GM18870 (cell line): ENCODE results near the gene PFKM.
"Not testable (repeated sequence)": the region's sequence is repeated elsewhere in the genome, so short reads cannot be mapped to it uniquely, and the experiment has no call there.

ENCODE experiments used
- ATAC-seq: cut with Tn5 transposase; IDR thresholded peaks from one replicate; pipeline ENCODE4 v1.9.1; 2021; ENCODE audit warnings: moderate library complexity; ENCODE audit not compliant: unreplicated experiment

The PFKM gene

GRCh38 chr12:48110691-48111311 is 8.4 kb upstream of the PFKM start:
- no peak for ATAC-seq

- ATAC-seq: not testable (repeated sequence)
Observed at GRCh38 chr12:48111312-48111693, 7.9 kb upstream of the PFKM start.

- no peak for ATAC-seq
Observed at GRCh38 chr12:48115957-48116356, 3.2 kb upstream of the PFKM start.

DNA sequence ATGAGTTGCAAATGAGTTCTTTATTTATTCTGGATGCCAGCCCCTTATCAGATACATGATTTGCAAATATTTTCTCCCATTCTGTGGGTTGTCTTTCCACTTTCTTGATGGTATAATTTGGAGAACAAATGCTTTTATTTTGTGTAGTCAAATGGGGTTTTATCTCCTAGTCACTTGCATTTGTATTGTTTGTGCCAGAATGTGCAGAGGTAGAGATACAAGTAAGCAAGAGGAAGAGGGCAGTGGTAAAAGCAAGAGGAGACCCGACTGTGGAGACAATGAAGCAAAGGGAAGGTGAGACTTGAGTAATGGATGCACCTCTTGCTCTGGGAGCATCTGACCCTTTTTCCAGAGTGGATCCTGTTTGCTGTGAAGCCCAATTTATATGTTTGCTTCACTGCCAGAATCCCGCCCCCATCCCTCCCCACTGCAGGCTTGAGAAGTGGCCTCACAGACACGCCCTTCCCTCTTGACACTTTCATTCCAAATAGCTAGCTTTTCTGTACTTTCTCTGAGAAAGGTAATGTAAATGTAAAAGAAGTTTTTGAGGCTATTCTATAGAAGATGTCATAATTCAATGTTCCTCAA is 786 bp upstream of the PFKM start:
- ATAC-seq: no peak

DNA sequence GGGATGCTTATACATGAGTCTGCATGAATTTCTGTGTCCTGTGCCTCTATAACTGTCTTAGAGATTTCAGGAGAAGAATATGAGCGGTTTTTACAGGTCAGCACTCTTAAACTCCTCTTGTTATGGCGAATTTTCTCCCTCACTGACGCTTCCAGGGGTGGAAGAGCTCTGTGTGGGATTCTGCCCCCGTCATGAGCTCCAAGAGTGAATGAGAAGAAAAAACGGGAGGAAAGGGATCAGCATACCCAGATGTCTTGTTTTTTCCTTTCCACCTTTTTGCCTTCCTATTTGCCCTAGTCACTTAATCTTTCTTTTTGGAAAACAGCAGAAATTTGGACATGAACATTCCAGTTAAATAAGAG is 651 bp downstream of the PFKM start:
- ATAC-seq: no peak

DNA sequence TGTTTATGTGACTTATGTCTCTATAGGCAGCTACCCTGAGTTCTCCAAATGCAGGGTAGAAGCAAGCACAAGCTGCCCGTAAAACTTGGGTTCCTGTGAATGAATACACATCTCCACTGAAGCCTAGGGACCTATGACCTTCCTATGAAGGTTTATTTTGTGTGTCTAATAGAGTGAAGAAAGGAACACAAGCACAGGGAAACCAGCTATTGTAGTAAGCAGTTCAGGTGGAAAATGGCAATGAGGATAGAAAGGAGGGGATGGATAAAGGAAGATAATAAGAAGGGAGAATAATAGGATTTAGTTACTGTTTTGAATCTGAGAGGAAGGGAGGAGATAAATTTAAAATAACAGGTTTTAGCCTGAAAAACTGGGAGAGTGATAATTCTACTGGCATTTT is 2.4 kb downstream of the PFKM start:
- no peak for ATAC-seq

DNA sequence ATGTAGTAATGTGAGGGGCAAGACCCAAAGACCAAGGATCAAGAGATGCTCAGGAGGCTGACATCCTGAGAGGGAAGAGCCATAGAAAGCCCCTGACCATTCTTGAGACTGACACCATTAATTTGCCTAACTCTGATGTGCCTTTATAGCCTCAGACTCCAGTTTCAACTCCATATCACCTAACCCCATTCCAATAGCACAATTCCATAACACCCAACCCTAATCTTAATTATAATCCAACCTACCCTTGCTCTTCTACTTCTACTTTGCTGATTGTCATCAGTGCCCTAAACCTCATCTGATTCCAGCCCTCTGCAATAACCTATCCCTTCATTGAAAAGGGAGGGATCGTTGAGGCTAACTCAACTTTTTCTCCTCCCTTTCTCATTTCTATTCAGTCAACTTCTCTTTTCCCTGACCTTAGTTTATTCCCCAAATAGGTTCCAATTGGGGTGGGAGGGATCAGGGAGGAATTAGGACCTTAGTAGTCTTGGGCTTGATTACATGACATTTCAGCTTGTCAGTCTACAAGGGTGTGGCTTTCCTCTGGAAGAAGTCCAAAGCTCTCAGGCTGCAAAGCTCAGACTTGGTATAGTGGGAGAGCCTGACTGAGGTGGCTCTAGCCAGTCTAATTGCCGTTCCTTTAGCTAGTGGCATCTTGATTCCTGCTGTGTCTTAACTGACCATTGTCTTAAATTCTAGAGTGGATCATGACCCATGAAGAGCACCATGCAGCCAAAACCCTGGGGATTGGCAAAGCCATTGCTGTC is 3.1 kb downstream of the PFKM start:
- no peak for ATAC-seq

GRCh38 chr12:48123169-48123568 is 4.0 kb downstream of the PFKM start:
- ATAC-seq: no peak

GRCh38 chr12:48125542-48125941 is 6.4 kb downstream of the PFKM start:
- ATAC-seq: not testable (repeated sequence)

DNA sequence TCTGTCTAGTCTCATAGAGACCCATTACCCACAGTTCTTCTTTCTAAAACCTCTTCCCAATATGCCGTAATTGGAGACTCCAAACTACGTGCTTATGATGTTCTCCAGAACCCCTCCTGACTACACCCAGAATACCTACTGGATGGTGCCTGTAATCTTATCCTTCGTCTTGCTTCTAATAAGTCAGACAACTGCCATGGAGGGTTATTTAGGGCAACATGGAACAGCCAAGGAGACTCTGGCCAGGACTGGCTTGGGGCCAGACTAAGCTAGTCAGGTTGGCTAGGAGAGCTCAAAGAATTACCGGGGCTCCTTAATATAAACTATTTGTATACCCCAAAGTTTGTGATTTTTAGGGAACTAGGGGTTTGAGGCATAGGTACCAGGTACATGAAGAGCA is 6.8 kb downstream of the PFKM start:
- no peak for ATAC-seq

DNA sequence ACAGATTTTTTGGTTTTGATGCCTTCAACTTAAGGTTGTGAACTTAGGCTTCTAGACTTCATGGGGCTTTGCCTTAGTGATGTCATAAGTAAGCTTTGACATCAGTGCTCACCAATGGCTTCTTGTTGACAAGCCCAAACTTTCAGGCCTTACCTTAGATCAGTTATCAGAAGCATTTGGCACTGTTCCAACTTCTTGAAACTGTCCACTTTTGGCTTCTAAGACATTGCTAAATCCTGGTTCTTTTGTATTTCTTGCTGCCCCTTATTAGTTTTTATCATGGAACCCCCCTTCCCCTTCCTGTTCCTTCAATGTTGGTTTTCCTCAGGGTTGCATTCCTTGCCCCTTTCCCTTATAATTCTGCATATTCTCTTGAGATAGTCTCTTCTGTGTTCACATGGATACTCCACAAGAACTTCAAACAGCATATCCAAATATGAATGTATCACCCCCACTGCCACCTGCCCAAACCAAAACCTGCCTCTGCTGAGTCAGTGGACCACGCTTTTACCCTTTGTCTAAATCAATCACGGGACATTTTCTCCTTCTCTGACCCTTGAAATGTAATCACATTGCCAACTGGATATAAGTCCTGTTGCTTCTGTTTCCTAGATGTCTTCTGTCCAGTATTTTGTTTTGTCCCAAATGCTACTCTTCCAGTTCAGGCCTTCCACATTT is 7.9 kb downstream of the PFKM start:
- ATAC-seq: no peak

DNA sequence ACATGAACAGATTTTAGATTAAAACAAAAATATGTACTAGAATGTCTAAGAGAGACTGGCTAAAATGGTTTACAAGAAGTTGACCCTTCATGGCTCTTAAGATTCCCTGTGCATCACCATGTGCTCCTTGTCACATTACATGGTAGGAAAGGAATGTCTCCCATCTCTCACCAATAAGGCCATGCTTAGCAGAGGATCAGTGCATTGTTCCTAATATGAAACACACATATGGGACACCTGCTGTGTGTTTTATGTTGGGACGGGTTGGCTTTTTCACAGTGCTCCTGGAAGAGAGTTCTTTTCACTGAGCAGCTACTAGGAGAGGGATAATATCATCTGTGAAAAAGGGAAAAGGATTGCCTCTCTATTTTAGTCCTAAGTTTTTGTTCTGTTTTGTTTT is 9.6 kb downstream of the PFKM start:
- no peak for ATAC-seq

DNA sequence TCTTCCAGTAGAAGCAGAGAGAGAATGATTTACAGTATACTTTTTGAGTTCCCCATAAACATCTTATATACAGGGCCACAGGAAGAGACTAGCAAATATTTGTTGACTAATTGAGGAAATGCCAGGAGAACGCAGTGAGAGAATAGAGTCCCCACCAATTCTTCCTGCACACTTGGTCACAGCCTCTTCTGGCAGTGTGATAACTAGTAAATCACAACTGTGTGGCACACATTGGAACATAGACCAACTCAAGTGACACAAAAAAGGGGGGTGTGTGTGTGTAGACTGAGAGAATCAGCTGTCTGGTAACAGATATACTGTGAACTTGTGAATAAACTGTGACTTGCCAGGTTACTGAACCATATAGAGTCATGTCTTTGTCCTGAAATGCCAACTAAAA is 10.2 kb downstream of the PFKM start:
- ATAC-seq: no peak

GRCh38 chr12:48131517-48131916 is 12.4 kb downstream of the PFKM start:
- ATAC-seq: no peak

DNA sequence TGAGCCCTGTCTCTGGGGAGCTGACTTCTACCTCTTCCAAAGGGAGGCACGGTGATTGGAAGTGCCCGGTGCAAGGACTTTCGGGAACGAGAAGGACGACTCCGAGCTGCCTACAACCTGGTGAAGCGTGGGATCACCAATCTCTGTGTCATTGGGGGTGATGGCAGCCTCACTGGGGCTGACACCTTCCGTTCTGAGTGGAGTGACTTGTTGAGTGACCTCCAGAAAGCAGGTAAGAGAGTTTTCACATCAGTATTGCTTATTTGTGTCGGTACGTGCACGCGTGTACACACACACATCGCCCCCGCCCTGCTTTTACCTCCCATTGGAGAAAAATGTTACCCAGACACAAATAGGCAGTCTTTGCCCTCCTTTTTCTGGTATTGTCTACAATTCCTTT is 13.7 kb downstream of the PFKM start:
- ATAC-seq: no peak

- no peak for ATAC-seq
Observed at GRCh38 chr12:48135027-48135426, 15.9 kb downstream of the PFKM start.

- ATAC-seq: no peak
Observed at GRCh38 chr12:48142818-48143674, 23.9 kb downstream of the PFKM start.

DNA sequence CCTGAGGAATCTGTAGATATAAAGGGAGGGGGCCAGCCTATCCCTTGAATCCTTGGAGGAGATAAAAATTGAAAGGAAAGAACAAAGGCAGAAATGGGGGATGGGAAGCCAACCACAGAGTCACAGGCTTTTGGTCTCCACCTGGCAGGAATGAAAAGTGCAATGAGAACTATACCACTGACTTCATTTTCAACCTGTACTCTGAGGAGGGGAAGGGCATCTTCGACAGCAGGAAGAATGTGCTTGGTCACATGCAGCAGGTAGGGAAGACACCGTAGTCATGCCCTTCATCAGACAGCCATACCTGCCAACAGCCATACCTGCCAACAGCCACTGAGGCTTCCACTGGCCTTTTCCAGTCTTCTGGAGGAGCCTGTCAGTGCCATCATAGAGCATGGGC is 24.7 kb downstream of the PFKM start:
- ATAC-seq: no peak

DNA sequence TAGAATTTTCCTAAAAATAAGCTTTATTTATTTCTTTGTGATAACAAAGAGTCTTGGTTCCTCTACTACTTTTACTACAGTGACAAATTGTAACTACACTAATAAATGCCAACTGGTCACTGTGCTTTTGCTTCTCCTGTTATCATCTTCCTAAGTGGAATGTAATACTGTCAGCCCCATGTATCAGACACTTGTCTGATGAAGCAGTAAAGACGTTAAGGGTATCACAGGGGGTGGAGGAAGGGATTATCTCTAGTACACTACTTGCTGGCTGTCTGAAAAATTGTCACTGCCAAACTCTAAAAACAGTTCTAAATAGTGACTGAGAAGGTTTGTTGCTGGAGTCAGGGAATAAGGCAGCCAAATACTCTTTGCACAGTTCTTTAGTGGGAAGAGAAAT is 26.8 kb downstream of the PFKM start:
- no peak for ATAC-seq

- no peak for ATAC-seq
Observed at GRCh38 chr12:48151103-48151771, 32.1 kb downstream of the PFKM start.
